Fibroblast of mammary gland (primary cell): Measurements from ENCODE around the gene PCDHB4.
"Not testable (repeated sequence)": the region's sequence is repeated elsewhere in the genome, so short reads cannot be mapped to it uniquely, and the experiment has no call there.

Source experiments
- DNase-seq: peaks from one replicate; pipeline ENCODE4 v3.0.0-alpha.2; 2010; ENCODE audit warnings: low read depth
- H3K4me3 ChIP-seq: 2 replicates; pipeline ENCODE4 v1.5.1; 2011; ENCODE audit warnings: low read depth, mild to moderate bottlenecking, low read length, moderate library complexity; ENCODE audit not compliant: control insufficient read depth
- CTCF ChIP-seq: conservative IDR thresholded peaks from 2 replicates; pipeline ENCODE4 v1.5.1; 2011; ENCODE audit warnings: low read depth, low read length, inconsistent platforms; ENCODE audit not compliant: control insufficient read depth, insufficient read depth

The PCDHB4 gene

GRCh38 chr5:141121563-141121962, at the start of gene PCDHB4:
Gene PCDHB4 (plus strand): TSS chr5:141121818. CDS start chr5:141121999, 181 bp downstream.
- TF ChIP-seq CTCF: peak; percentile 14
- peak; percentile 8 for DNase-seq
- H3K4me3 ChIP-seq: no peak within 1 kb of the TSS

- no peak overlapping the region for H3K4me3 ChIP-seq
- no peak for TF ChIP-seq CTCF
- DNase-seq: no peak
Measured at GRCh38 chr5:141077826-141078225, 43.8 kb upstream of the PCDHB4 start.

- no peak overlapping the region for H3K4me3 ChIP-seq
- no peak for TF ChIP-seq CTCF
- no peak for DNase-seq
Measured at GRCh38 chr5:141082228-141082627, 39.4 kb upstream of the PCDHB4 start.

GRCh38 chr5:141084487-141084989, 37.1 kb upstream of the PCDHB4 start:
- peak overlapping the region; percentile 37 for H3K4me3 ChIP-seq
- TF ChIP-seq CTCF: peak; percentile 51
- peak; percentile 49 for DNase-seq

- peak; percentile 40 for TF ChIP-seq CTCF
- peak within 1 kb of the TSS; percentile 33 for H3K4me3 ChIP-seq
- DNase-seq: peak; percentile 53
Measured at GRCh38 chr5:141094481-141095262, 26.9 kb upstream of the PCDHB4 start, which contains the start of gene PCDHB2. Gene PCDHB2 (plus strand): TSS chr5:141094615. CDS start chr5:141094791, 176 bp downstream.

- DNase-seq: no peak
- no peak overlapping the region for H3K4me3 ChIP-seq
- no peak for TF ChIP-seq CTCF
Measured at GRCh38 chr5:141095263-141095641, 26.4 kb upstream of the PCDHB4 start.

- H3K4me3 ChIP-seq, DNase-seq: not testable (repeated sequence)
Measured at GRCh38 chr5:141096181-141096580, 25.4 kb upstream of the PCDHB4 start.

GRCh38 chr5:141096586-141096985, 25.0 kb upstream of the PCDHB4 start:
- H3K4me3 ChIP-seq, DNase-seq: not testable (repeated sequence)
